GM19239 (cell line): ENCODE results near the gene GPRC5A.

Source experiments
- DNase-seq: peaks from one replicate; pipeline ENCODE4 v3.0.0; 2011; ENCODE audit warnings: low spot score; ENCODE audit not compliant: insufficient read length
- FAIRE-seq: peaks from 2 replicates; lab custom pipeline; 2011; peaks lifted over from hg19 to GRCh38; lab: Jason Lieb, UNC

GPRC5A gene

DNA sequence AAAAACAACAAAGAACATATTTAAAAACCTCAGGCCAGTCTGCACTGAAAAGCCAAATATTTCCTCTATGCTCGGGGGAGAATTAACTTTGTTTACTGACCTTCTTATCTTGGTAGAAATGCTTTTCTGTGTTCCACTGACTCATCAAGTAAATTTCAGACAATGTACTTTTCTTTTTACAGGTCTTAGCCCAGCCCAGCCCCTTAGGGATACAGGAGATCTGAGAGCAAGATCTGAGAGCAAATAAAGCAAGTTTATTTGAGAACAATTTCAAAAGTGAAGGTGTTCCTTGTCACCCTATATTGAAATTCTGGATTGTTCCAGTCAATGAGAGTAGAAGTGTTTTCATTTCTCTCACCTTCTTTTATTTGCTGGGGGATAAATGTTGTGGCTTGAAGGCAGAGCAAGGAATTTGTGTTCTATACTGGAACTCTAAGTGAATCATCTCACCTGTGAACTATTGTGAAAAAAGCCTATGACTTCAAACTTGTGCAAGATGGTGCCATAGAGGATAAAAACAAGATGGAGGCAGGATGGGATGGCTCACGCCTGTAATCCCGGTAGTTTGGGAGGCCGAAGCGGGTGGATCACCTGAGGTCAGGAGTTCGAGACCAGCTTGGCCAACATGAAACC is 7.9 kb upstream of the GPRC5A start:
- no peak for FAIRE-seq
- DNase-seq, result no peak

DNA sequence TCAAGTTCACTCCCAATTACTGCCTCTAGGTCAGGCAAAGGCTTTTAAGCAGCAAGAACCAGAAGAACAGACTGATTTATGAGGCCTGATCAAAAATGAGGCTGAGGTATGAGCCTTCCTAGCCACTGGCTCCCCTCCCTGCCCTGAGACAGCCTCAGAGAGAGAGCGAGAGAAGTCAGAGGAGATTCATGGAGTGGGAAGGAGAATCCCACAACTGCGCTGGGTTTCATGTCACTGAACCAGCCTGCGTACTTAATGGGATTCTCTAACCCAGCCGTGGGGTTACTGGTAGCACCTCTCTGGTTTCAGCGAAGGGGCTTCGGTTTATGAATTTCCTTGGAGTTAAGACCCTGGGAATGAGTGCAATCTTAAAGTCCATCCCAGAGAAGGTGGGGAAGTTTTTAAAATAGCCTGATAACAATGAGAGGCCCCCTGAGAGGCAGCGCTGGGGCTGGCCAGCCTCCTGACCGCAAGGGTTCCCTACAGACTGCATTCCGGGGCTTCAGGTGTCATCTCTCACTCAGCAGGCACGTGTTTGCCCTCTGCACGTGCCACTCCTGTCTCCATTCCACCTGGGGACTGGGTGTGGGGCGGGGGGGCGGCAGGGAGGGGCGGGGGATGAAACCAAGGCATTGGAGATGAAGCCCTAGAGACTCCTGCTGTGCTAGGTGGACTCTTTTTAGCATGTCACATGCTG is 6.1 kb upstream of the GPRC5A start:
- FAIRE-seq, result no peak
- DNase-seq, result no peak

DNA sequence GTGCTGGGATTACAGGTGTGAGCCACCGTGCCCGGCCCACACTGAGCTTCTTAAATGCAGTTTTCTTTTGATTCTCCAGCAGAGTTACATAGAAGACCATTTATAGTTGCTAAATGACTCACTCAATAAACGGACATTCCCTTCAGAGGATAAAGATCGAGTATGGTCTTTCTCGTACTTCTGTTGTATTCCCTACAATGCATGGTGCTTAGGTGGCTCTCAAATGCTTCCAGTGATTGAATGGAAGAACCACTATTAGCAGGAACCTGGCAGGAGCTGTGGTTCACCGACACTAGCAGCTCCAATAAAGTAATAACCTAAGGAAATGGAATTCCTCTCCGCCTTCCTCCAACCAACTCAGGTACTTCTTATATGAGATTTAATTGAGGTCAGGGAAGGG is 3.9 kb upstream of the GPRC5A start:
- DNase-seq (no peak), FAIRE-seq (no peak)

DNA sequence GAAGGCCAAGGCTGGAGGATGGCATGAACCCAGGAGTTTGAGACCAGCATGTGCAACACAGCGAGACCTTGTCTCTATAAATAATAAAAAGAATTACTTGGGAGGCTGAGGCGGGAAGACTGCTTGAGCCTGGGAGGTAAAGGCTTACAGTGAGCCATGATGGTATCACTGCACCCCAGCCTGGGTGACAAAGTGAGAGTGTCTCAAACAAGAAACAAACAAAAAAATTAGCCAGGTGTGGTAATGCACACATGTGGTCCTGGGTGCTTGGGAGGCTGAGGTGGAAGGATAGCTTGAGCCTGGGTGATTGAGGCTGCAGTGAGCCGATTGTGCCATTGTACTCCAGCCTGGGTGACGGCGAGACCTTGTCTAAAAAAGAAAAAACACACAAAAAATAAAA is 1.7 kb upstream of the GPRC5A start:
- DNase-seq (no peak), FAIRE-seq (no peak)

DNA sequence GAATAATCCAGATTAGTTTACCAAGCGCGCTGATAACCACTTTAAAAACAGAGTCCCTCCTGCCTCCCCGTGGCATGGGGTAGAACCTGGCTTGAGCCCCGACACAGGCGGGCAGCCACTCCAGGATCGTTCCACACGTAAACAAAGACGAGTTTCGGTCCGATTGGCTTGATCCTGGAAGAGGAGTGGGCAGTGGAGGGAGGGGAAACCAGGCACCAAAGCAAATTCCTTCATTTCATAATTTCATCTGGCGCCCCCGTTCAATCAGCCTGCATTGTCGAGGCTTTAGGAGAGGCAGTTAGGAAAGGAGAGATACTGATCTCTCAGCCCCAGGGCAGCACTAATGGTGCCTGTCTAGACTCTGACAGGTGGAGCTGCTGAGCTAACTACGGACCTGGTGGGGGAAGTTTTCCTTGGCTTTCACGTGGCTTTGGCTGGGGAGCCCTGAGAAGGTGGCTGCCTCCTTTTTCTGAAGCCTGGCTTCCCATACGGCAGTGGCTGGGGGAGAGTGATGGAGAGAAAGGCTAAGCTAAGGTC is 751 bp upstream of the GPRC5A start:
- FAIRE-seq, result no peak
- peak; percentile 18 for DNase-seq

DNA sequence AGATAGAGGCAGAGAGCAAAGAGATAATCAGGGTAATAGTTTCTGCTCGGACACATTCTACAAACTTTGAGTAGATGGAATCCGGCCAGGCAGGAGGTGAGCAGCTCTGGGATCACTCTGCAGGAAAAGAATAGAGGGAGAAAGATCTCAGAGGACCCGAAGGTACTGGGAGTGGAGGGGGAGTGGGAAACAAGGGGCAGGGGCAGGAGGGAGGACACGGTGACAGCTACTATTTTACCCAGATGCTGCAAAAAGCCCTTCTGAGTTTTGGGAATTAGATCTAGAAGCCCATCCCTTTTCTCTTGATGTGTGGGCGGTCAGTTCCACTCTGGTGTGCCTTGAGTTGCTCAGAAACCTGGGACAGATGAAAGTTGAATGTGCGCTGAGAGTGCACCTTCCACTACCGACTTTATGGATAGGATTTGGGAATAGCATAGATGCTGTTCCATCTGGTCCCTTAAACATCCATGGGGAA is 556 bp downstream of the GPRC5A start:
- DNase-seq (no peak), FAIRE-seq (no peak)

DNA sequence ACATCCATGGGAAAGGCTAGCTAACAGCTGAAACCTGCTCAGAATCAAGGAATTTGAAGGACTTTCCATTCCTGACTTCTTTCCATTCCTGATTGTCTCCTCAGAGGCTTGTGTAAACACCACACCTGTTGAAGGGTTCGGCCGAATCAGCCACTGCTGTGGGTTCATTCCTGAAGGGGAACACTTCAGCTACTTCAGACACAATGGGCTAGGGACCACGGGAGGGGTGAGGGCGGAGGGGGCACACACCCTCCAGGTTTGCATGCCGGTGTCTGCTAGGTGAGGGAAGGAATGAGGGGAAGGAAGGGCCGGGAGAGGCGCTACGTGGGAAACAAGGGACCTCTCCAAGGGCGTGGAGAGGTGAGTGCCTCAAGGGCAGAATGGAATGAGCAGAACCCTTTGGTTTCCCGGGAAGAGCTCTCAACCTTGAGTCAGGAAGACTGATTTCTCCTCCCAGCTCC is 1.3 kb downstream of the GPRC5A start:
- FAIRE-seq (no peak), DNase-seq (no peak)

DNA sequence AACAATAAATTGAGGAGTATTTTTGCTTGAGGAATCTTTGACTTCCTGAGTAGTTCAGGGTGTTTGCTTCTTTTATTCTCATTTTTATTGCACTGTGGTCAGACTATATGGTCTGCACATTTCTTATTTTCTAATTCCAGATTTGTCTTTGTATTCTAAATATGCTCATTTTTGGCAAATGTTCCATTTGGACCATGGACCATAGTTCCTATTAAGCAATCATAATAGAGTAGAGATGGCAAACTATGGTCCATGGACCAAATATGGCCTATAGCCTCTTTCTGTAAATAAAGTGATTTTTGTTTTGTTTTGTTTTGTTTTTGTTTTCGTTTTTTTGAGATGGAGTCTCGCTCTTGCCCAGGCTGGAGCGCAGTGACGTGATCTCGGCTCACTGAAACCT is 2.1 kb downstream of the GPRC5A start:
- FAIRE-seq (no peak), DNase-seq (no peak)

DNA sequence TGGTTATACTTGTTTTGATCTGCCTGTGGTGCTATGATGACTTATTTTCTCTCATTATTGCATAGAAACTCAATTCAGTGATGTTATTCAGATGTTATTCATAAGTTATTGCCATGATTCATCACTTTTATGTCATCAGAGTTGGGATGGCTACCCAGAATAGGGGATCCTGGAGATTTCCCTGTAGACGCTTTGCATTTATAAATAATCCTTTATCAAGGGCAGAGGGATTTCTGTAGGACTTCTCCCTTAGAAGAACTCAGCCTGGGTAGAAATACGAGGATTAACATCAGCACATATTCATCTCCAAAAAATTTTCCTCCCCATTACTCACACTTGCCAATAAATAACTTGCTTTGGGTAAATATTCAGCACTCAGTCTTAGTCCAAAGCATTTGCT is 4.9 kb downstream of the GPRC5A start:
- FAIRE-seq (no peak), DNase-seq (no peak)

DNA sequence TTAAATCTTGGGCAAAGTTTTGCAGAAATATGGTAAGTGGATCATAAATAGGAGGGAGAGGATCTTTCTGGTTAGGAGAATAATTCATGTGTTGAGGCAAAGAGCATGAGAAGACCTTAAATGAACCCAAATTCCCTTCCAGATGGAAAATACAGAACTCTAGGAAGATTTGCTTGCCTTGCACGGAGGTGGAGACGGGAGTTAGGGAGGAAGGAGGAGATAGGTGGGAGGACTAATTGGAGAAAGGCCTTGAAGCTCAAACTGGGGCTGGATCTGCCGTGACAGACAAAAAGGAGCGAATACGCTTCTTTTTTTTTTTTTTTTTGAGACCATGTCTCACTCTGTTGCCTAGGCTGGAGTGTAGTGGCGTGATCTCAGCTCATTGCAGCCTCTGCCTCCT is 5.9 kb downstream of the GPRC5A start:
- no peak for FAIRE-seq
- no peak for DNase-seq

DNA sequence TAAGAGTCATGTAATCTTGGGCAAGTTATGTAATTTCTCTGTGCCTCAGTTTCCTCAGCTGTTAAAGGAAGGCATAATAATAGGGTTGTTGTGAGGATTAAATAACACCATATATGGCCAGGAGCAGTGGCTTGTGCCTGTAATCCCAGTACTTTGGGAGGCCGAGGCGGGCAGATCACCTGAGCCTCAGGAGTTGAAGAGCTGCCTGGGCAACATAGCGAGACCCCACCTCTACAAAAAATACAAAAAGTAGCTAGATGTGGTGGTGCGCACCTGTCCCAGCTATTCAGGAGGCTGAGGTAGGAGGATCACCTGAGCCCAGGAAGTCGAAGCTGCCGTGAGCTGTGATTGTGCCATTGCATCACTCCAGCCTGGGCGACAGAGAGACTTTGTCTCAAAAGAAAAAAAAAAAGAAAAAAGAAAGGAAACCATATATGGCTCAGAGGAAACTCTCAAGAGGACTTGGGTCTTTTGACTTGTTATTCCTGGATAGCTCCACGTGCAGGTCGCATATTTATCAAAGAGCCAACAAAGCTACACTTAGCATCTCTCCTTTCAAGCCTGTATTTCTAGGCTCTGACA is 6.9 kb downstream of the GPRC5A start:
- DNase-seq (no peak), FAIRE-seq (no peak)

DNA sequence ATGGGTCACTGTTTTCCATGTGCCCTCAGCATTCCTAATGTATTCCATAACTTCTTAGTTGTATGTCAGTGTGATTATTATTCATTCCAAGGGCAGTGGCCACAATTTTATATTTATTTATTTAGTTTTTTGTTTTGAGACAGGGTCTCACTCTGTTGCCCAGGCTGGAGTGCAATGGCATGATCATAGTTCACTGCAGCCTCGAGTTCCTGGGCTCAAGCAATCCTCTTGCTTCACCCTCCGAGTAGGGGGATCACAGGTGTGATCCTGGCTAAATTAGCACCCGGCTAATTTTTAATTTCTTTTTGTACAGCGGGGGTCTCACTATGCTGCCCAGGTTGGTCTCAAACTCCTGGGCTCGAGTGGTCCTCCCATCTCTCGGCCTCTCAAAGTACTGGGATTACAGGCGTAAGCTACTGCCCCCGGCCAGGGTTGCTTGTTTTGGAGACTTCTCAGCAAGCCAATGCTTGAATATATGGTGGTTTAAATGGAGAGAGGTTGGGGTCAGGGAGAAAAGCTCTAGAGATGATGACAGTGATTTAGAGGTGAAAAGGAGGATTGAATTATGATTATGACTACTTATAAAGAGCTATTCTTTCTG is 7.6 kb downstream of the GPRC5A start:
- DNase-seq (no peak), FAIRE-seq (no peak)

DNA sequence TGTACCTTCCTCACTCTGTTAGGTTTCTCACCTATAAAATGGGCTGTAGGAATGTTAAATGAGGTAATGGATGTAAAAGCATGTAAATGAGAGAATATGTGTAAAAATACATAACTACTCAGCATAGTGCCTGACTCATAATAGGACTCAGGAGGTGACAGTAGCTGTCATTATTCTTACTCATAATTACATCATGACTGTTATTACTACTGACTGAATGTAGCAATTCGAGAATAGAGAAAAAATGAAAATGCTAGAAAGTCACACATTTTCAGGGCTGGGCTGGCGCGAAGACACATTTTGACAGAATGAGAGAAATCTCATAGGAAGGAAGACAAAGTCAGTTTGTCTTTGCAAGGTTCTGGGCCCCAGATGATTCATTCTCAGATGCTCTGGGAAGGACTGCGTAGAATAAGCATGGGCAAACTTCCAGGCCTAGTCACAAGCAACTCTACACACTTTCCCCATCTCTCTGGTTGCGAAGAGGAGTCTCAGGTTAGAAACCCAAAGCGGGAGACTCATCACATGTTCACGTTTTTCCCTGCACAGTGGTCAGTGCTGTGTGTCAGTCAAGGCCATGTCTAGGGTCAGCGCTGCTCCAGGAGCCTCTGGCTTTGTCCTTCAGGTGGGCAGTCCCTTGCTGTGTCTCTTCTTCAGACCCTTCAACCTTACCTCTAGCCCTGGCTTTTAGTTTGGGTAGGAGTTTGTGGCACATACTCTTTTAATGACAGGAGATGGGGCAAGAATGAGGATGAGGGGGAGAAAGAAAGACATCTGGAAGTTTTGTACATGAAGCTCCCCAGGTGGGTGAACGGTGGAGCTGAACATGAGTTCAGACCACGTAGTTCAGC is 8.4 kb downstream of the GPRC5A start:
- no peak for FAIRE-seq

DNA sequence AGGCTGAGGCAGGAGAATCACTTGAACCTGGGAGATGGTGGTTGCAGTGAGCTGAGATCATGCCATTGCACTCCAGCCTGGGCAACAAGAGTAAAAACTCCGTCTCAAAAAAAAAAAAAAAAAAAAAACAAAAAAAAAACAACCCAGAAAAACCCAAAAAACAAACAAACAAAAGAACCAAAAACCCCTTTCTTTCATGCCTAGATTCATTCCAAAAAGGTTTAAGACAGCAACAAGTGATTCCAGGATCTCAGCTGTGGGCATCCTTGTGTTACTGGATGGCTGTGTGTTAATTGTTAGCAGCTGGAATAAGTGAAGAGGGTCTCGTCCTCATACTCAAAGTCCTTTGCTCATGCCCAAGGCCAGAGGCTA is 9.4 kb downstream of the GPRC5A start:
- FAIRE-seq (no peak), DNase-seq (no peak)

More for the DNA sequence above, 8.4 kb downstream of the GPRC5A start:
- no peak for DNase-seq

DNA sequence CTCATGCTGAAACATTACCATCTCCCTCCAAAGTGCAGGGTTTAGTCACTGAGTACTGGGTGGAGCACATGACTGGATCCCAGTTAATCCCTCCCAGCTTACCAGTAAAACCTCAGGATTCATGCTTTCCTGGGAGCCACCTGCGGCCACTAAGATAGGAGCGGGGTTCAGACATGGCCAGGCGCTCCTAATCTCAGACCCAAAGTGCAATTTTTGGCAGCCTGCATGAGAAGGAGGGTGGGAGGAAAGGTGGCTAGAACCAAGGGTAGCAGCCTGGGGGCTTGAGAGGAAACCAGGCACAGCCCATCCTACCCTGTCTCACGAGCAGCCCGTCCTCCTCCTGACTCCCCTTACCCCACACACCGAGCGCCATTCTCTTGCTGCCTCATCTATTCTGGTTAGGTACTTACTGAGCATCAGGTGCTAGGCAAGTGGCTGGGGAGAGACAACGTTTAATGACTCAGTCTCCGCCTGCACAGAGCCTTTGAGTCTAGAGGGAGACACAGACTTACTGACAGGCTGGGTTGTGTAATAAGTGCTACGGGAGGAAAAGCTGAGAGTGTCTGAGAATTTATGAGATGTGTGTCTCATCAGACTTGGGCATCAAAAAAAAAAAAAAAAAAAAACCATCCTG is 9.9 kb downstream of the GPRC5A start:
- no peak for FAIRE-seq
- DNase-seq, result no peak

DNA sequence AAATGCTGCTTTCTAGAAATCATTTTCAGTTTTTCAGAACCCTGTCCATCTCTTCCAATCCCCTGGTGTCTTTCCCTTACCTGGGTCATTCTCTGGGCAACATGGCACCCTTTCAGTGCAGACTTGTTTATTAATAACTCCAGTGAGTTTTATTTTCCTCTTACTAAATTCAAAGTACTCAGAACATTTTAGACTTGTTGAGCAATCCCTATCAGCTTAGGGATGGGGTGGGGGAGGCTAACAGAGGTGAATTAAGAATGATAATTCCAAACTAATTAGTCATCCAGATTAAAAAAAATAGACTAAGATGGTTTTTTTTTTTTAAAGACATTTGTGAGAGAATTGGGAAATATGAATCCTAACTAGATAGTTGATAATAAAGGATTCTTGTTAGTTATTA is 10.7 kb downstream of the GPRC5A start:
- FAIRE-seq (no peak), DNase-seq (no peak)

DNA sequence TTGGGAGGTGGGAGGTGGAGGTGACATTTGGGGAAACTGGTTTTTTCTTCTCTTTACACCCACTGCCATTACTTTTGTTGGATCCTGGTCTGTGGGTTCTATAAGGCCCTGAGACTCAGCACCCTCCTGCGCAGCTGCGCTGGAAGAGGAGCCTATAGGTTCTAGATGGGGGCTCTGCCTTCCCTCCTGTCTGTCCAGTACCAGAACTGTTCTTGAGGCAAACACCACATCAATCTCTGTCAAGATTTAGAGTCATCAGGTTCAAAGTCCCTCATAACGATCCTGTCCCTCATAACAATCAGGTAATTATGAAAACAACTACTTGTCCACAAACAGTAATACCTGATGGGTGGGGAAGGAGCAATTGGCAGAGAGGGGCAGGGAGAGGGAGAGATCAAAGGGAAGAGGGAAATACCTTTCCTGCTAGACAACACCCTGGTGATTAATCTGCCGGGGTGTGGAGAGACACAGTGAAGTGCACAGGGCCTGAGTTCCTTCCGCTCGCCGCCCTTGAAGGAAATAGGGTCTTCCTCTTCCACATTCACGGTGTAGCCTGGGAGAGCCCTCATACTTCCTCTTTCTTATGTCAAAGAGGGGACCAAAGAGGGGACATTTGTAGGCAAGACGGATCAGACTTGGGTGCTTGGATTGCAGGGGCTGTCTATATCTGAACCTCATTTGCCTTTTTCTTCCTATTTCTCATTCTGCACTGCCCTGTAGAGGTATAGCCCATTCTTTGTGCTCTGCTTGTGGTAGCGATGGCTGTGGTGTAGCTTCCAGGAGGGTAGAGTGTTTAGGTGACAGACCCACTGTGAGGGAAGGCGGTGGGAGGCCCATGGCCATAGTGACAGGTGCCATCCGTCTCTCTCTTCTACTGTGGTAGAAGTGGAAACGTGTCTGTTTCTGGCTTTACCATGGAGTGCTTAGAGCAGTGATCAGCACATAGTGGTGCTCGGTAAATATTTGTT is 12.6 kb downstream of the GPRC5A start:
- FAIRE-seq (no peak), DNase-seq (no peak)

DNA sequence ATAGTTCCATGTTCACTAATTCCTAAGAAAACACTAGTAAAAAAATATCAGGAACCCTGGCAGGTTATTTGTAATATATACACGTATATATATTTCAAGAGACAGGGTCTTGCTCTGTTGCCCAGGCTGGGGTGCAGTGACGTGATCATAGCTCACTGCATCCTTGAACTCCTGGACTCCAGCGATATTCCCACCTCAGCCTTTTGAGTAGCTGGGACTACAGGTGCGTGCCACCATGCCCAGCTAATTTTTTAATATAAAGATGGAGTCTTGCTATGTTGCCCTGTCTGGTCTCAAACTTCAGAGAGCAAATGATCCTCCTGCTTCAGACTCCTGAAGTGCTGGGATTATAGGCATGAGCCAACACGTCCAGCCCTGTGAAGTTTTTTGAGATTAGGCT is 16.2 kb downstream of the GPRC5A start:
- DNase-seq (no peak), FAIRE-seq (no peak)

DNA sequence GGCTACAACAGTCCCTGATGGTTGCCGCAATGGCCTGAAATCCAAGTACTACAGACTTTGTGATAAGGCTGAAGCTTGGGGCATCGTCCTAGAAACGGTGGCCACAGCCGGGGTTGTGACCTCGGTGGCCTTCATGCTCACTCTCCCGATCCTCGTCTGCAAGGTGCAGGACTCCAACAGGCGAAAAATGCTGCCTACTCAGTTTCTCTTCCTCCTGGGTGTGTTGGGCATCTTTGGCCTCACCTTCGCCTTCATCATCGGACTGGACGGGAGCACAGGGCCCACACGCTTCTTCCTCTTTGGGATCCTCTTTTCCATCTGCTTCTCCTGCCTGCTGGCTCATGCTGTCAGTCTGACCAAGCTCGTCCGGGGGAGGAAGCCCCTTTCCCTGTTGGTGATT is 16.9 kb downstream of the GPRC5A start:
- no peak for FAIRE-seq

More for the DNA sequence above, 16.9 kb downstream of the GPRC5A start:
- no peak for DNase-seq
